Activated CD4-positive, alpha-beta memory T cell treated with anti-CD3 and anti-CD28 coated beads for 36 hours (primary cell): ENCODE measurements around the gene EFCAB14. TPM values are rescaled to one million over a fixed set of nuclear protein-coding genes. Genes with fewer than 3 reads are reported as not detected.
"Not testable (repeated sequence)": the region's sequence is repeated elsewhere in the genome, so short reads cannot be mapped to it uniquely, and the experiment has no call there.

Source experiments
- CTCF ChIA-PET: fragments of 350-600 bp; sonication (Branson Sonifier 250); formaldehyde crosslinking; loops from one replicate; lab custom pipeline; 2021; ENCODE audit warnings: antibody characterized with exemption, inconsistent platforms; lab: Charles Lee
- POLR2A ChIA-PET: fragments of 350-600 bp; sonication (Branson Sonifier 250); formaldehyde crosslinking; loops from one replicate; lab custom pipeline; 2021; ENCODE audit warnings: antibody characterized with exemption; lab: Charles Lee
- DNase-seq: peaks from one replicate; pipeline ENCODE4 v3.0.0-alpha.2; 2020
- H3K27ac Mint-ChIP-seq: one replicate; pipeline ENCODE4 v1.8.0; 2021; ENCODE audit warnings: mixed read lengths
- H3K27me3 Mint-ChIP-seq: one replicate; pipeline ENCODE4 v1.8.0; 2021; ENCODE audit warnings: mixed read lengths
- H3K36me3 Mint-ChIP-seq: one replicate; pipeline ENCODE4 v1.8.0; 2021; ENCODE audit warnings: mixed read lengths
- H3K4me1 Mint-ChIP-seq: one replicate; pipeline ENCODE4 v1.8.0; 2021; ENCODE audit warnings: low read depth, mixed read lengths
- H3K4me3 Mint-ChIP-seq: one replicate; pipeline ENCODE4 v1.8.0; 2021; ENCODE audit warnings: mild to moderate bottlenecking, mixed read lengths
- H3K9me3 Mint-ChIP-seq: one replicate; pipeline ENCODE4 v1.8.0; 2021; ENCODE audit warnings: mixed read lengths
- intact Hi-C: fragments of 100-400 bp; cut with micrococcal nuclease; formaldehyde crosslinking; loops from one replicate; pipeline ENCODE4 v1.15.1; 2023
- total RNA-seq, 2 experiments: library from RNA; stranded (reverse); gene quantifications; one replicate each; pipeline ENCODE4 v1.2.3, GENCODE V29; 2021

EFCAB14 gene, protein sequence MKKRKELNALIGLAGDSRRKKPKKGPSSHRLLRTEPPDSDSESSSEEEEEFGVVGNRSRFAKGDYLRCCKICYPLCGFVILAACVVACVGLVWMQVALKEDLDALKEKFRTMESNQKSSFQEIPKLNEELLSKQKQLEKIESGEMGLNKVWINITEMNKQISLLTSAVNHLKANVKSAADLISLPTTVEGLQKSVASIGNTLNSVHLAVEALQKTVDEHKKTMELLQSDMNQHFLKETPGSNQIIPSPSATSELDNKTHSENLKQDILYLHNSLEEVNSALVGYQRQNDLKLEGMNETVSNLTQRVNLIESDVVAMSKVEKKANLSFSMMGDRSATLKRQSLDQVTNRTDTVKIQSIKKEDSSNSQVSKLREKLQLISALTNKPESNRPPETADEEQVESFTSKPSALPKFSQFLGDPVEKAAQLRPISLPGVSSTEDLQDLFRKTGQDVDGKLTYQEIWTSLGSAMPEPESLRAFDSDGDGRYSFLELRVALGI
- total RNA-seq = 10 to 100 TPM; 47.1 to 48.0 TPM

- peak within 1 kb of the TSS; percentile 85 for H3K27ac Mint-ChIP-seq
- POLR2A ChIA-PET = interaction anchor here (1.5 to 2.5 kb wide), 4 partner anchors 10 to 103 kb away, joined by 4 to 8 read pairs (median 5); partner anchors contain the start of gene ATPAF1
- no peaks in the 10 kb centered on the region for H3K9me3 Mint-ChIP-seq
Measured at GRCh38 chr1:46718727-46719622, at the start of gene EFCAB14. EFCAB14 (minus strand) TSS chr1:46719114; CDS start chr1:46718087, 1,027 bp downstream.

GRCh38 chr1:46768445-46768844 is 49.5 kb upstream of the EFCAB14 start:
- Mint-ChIP-seq H3K36me3 (peaks cover 4% of the 10 kb centered on the region), H3K4me3 (no peak overlapping the region), H3K27ac (no peak overlapping the region), H3K9me3 (peaks cover 34% of the 10 kb centered on the region), H3K27me3 (peaks cover 23% of the 10 kb centered on the region), H3K4me1 (no peaks in the 10 kb centered on the region)
- intact Hi-C loops = no loop called here
- POLR2A ChIA-PET = no interaction called here
- CTCF ChIA-PET = no interaction called here
- no peak for DNase-seq

More at GRCh38 chr1:46718727-46719622, at the start of gene EFCAB14:
- H3K36me3 Mint-ChIP-seq = peaks cover 14% of the 10 kb centered on the region
- peaks cover 37% of the 10 kb centered on the region for H3K4me1 Mint-ChIP-seq
- CTCF ChIA-PET = interaction anchor here (1.0 to 1.6 kb wide), 2 partner anchors 115 to 272 kb away, joined by 3 to 7 read pairs; partner anchors contain the start of gene MKNK1
- H3K27me3 Mint-ChIP-seq = no peaks in the 10 kb centered on the region
- DNase-seq = peak; percentile 100
- H3K4me3 Mint-ChIP-seq = peak within 1 kb of the TSS; percentile 90
- intact Hi-C loops = loop anchor here (1.0 to 2.0 kb wide), 3 partner anchors 51 to 114 kb away; partner anchors contain the start of genes ATPAF1, MKNK1 and MOB3C

GRCh38 chr1:46767649-46768282 is 48.9 kb upstream of the EFCAB14 start:
- peaks cover 4% of the 10 kb centered on the region for H3K36me3 Mint-ChIP-seq
- H3K27ac Mint-ChIP-seq = no peak overlapping the region
- intact Hi-C loops = no loop called here
- POLR2A ChIA-PET = no interaction called here
- peaks cover 24% of the 10 kb centered on the region for H3K27me3 Mint-ChIP-seq
- CTCF ChIA-PET = no interaction called here
- no peaks in the 10 kb centered on the region for H3K4me1 Mint-ChIP-seq
- peaks cover 34% of the 10 kb centered on the region for H3K9me3 Mint-ChIP-seq
- no peak overlapping the region for H3K4me3 Mint-ChIP-seq
- no peak for DNase-seq

- H3K9me3 Mint-ChIP-seq = peaks cover 8% of the 10 kb centered on the region
- no peaks in the 10 kb centered on the region for H3K36me3 Mint-ChIP-seq
- peaks cover 35% of the 10 kb centered on the region for H3K27me3 Mint-ChIP-seq
- ChIA-PET CTCF (no interaction called here), POLR2A (no interaction called here)
- H3K4me3 Mint-ChIP-seq = no peak overlapping the region
- no peak for DNase-seq
- H3K27ac Mint-ChIP-seq = no peak overlapping the region
- H3K4me1 Mint-ChIP-seq = no peaks in the 10 kb centered on the region
- intact Hi-C loops = no loop called here
Measured at GRCh38 chr1:46764402-46764801, 45.5 kb upstream of the EFCAB14 start.

- intact Hi-C loops = no loop called here
- Mint-ChIP-seq H3K36me3 (no peaks in the 10 kb centered on the region), H3K4me1 (no peaks in the 10 kb centered on the region), H3K9me3 (no peaks in the 10 kb centered on the region), H3K27ac (no peak overlapping the region), H3K27me3 (peaks cover 25% of the 10 kb centered on the region), H3K4me3 (no peak overlapping the region)
- CTCF ChIA-PET = no interaction called here
- POLR2A ChIA-PET = no interaction called here
- no peak for DNase-seq
Measured at GRCh38 chr1:46761740-46762139, 42.8 kb upstream of the EFCAB14 start.

DNA sequence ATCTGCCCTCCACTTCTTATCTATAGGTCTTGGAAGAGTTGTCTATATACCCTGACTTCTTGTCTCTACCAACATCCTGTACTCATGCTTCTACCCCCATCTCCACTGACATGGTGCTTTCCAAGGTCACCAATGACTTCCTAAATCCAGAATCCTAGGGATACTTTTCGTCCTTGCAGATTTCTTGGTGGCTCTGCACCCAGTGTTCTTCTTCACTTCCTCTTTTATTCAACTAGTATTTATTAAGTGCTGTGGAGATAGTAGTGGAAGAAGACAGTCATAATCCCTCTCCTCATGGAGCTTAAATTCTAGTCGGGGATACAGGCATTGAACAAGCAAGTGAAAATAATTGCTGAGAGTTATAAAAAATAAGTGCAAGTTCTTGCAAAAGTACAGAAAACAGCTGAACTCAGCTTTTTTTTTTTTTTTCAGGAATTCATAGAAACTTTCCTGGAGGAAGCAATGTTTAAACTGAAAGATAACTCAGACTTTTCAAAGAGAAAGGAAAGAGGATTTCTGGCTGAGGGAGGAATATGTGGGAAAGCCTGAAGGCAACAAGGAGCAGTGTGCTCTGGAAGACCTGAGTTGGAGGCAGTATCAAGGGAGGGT is 41.7 kb upstream of the EFCAB14 start:
- ChIA-PET CTCF (interaction anchor here (0.5 kb wide), 1 partner anchor 761 kb away, joined by 3 read pairs; no protein-coding TSS in a partner anchor), POLR2A (interaction anchor here (0.7 kb wide), 1 partner anchor 226 kb away, joined by 6 read pairs; no protein-coding TSS in a partner anchor)
- no peaks in the 10 kb centered on the region for H3K9me3 Mint-ChIP-seq
- H3K4me1 Mint-ChIP-seq = no peaks in the 10 kb centered on the region
- H3K27ac Mint-ChIP-seq = no peak overlapping the region
- intact Hi-C loops = no loop called here
- H3K36me3 Mint-ChIP-seq = no peaks in the 10 kb centered on the region
- no peak overlapping the region for H3K4me3 Mint-ChIP-seq
- H3K27me3 Mint-ChIP-seq = peaks cover 27% of the 10 kb centered on the region
- DNase-seq = no peak

DNA sequence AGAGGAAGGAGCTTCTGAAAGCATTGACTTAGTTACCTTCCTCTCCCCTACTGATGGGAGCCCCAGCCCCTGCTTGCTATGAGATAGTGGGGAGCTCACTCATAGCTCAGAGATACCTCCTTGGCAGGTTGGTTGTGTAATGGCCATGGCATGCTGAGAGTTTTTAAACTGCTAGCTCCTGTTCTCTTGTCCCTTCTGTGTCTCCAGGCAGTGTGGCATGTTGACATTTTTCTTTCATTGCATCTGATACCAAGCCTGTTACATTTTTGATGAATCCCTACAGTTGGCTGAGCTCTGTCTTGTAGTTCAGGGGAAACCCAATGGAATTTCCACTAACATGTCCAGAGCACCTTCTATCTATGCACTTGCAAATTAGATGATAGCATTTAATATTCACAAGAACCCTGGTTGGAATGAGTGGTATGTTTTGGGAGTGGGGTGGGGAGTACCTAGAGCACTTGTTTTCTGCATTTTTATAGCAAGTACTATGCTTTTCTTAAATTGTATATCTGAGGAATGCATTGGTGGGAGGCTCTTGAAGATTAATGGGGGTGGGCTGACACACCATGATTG is 39.1 kb upstream of the EFCAB14 start:
- no peak for DNase-seq
- ChIA-PET CTCF (no interaction called here), POLR2A (no interaction called here)
- intact Hi-C loops = no loop called here
- H3K27me3 Mint-ChIP-seq = peaks cover 27% of the 10 kb centered on the region
- no peak overlapping the region for H3K4me3 Mint-ChIP-seq
- H3K36me3 Mint-ChIP-seq = no peaks in the 10 kb centered on the region
- no peaks in the 10 kb centered on the region for H3K4me1 Mint-ChIP-seq
- H3K9me3 Mint-ChIP-seq = no peaks in the 10 kb centered on the region
- no peak overlapping the region for H3K27ac Mint-ChIP-seq

DNA sequence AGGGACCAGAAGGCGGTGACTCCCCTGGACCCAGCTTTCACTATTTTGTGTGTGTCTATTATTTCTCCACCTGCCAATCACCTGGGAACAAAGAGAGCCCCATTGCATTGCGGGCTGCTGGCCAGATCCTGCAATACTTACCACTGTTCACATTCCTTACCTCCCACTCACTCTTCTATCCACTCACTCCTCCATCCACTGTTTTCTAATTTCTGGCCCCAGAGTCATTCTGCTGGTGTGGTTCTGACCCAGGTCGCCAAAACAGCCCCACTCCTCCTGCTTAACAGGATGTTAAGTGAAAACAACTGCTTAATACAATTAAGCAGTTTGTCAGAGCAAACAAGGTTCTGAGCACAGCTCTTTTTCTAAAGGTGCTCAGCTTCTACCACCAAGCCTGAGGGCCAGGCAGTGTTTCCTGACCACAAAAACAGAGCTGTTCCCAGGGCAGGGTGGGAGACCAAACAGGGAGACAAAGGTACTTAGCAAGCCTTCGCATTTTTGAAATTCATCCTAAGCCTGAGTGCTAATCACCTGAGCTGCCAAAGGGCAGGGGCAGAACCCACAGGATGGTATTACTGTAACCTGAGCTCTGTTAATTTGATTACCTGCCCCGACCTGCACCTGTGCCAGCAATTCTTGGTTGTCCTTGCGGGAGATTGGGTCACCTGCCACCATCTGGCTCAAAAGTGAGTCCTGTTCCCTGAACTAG is 38.5 kb upstream of the EFCAB14 start:
- POLR2A ChIA-PET = no interaction called here
- H3K27ac Mint-ChIP-seq = no peak overlapping the region
- CTCF ChIA-PET = no interaction called here

GRCh38 chr1:46755121-46755520 is 36.2 kb upstream of the EFCAB14 start:
- Mint-ChIP-seq H3K27ac (no peak overlapping the region), H3K4me3 (no peak overlapping the region), H3K4me1 (no peaks in the 10 kb centered on the region), H3K9me3 (no peaks in the 10 kb centered on the region), H3K36me3 (no peaks in the 10 kb centered on the region), H3K27me3 (peaks cover 20% of the 10 kb centered on the region)
- intact Hi-C loops = no loop called here
- no peak for DNase-seq
- CTCF ChIA-PET = no interaction called here
- POLR2A ChIA-PET = no interaction called here

More for the DNA sequence above, 38.5 kb upstream of the EFCAB14 start:
- Mint-ChIP-seq H3K9me3 (no peaks in the 10 kb centered on the region), H3K4me3 (no peak overlapping the region), H3K27me3 (peaks cover 29% of the 10 kb centered on the region), H3K36me3 (no peaks in the 10 kb centered on the region), H3K4me1 (no peaks in the 10 kb centered on the region)
- intact Hi-C loops = no loop called here
- DNase-seq = no peak

DNA sequence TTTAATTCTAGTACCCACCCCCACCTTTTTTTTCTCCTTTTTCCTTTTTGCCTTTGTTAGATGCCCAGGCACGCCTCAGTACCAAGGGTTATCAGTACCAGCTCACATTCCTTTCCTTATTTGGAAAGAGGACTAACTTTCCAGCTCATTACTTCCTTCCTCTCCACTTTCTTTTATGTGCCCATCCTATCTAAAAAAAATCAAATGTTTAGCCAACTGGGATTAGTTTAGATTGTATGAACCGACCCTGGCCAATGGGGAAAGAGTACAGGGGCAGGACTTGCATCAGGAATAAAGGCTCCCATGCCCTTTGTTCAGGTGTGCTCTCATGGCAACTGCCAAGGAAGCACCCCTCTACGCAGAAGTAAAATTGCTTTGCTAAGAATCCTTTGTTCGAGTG is 35.8 kb upstream of the EFCAB14 start:
- POLR2A ChIA-PET, H3K4me3 Mint-ChIP-seq, H3K36me3 Mint-ChIP-seq, intact Hi-C loops, H3K4me1 Mint-ChIP-seq, H3K27ac Mint-ChIP-seq, DNase-seq, H3K9me3 Mint-ChIP-seq, CTCF ChIA-PET: not testable (repeated sequence)
- H3K27me3 Mint-ChIP-seq = peaks cover 20% of the 10 kb centered on the region

DNA sequence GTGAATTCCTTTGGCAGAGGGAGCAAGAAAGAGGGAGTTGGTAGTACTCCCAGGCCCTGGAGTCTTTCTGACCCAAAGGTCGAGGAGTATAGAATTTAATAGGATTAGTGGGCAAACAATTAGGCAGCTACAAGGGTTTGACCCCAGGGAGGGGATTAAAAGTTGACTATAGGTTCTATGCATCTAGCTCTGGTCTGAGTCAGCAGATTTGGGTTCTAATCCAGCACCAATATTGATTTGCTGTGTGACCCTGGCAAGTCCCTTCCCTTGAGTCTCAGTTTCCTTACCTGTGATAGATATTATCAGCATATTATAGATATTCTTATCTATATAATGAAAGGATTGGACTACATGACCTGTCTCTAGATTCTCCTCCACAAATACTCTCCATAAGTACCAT is 35.1 kb upstream of the EFCAB14 start:
- Mint-ChIP-seq H3K27me3 (peaks cover 19% of the 10 kb centered on the region), H3K27ac (no peak overlapping the region), H3K4me1 (no peaks in the 10 kb centered on the region), H3K36me3 (no peaks in the 10 kb centered on the region), H3K4me3 (no peak overlapping the region), H3K9me3 (no peaks in the 10 kb centered on the region)
- DNase-seq = no peak
- ChIA-PET POLR2A (no interaction called here), CTCF (no interaction called here)
- intact Hi-C loops = no loop called here
